ENCODE data around the gene TBXA2R.

DNA sequence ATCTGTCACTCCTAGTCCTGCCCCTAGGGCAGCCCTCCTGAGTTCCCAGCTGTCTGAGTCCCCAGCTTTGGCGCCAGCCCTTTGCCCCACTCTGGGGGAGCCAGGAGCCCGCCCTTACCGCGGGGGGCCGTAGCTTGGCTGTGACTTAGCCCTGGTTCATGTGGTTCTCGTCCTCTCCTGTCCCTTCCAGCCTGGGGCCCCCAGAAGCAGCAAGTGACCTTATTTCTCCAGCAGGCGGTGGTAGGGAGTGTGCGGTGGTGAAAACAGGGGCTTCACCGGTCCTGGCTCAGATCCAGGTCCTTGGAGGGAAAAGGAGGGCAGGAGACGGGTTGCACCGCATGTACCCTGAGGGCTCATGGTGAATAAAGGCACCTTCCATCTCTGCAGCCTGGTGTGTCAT lies 13.5 kb downstream of the TBXA2R start:
- TF ChIP-seq SUZ12 (IDR thresholded peaks at IDR 0.05; ENCODE audit: extremely low read depth, insufficient read depth, insufficient read length) (no peak), ZNF274 (IDR thresholded peaks at IDR 0.05; ENCODE audit: low read depth, low read length) (no peak), YY1 (IDR thresholded peaks at IDR 0.05; ENCODE audit: insufficient read depth, insufficient read length) (no peak)

All from NT2/D1 (cell line).